Trophoblast cell (in vitro differentiated cells and primary cell): ENCODE data around the gene ASPN.

Experiments used
- DNase-seq, 2 donors: peaks; one replicate each; pipeline ENCODE4 v3.0.0-alpha.2; 2016
- H2AFZ ChIP-seq: 2 replicates; pipeline ENCODE4 v1.6.1; 2013; ENCODE audit warnings: low read length, moderate library complexity, mild to moderate bottlenecking; ENCODE audit not compliant: insufficient read depth, poor library complexity
- H2AK5ac ChIP-seq: 2 replicates; pipeline ENCODE4 v1.6.1; 2013; ENCODE audit warnings: mild to moderate bottlenecking, low read length
- H2BK120ac ChIP-seq: 2 replicates; pipeline ENCODE4 v1.6.1; 2013; ENCODE audit warnings: low read length, mild to moderate bottlenecking, moderate library complexity; ENCODE audit not compliant: insufficient read depth, poor library complexity
- H2BK12ac ChIP-seq: 2 replicates; pipeline ENCODE4 v1.6.1; 2013; ENCODE audit warnings: mild to moderate bottlenecking, low read length, moderate library complexity
- H2BK5ac ChIP-seq: 2 replicates; pipeline ENCODE4 v1.6.1; 2013; ENCODE audit warnings: low read length, low read depth, moderate library complexity, mild to moderate bottlenecking; ENCODE audit not compliant: poor library complexity
- H3K14ac ChIP-seq: 2 replicates; pipeline ENCODE4 v1.6.1; 2013; ENCODE audit warnings: mild to moderate bottlenecking, low read length
- H3K18ac ChIP-seq: 2 replicates; pipeline ENCODE4 v1.6.1; 2013; ENCODE audit warnings: mild to moderate bottlenecking, low read length
- H3K23ac ChIP-seq: 2 replicates; pipeline ENCODE4 v1.6.1; 2013; ENCODE audit warnings: low read length
- H3K27ac ChIP-seq: 2 replicates; pipeline ENCODE4 v1.5.1; 2013; ENCODE audit warnings: low read depth, mild to moderate bottlenecking, inconsistent platforms, low read length, moderate library complexity
- H3K27me3 ChIP-seq: 2 replicates; pipeline ENCODE4 v1.6.1; 2013; ENCODE audit warnings: inconsistent platforms, mild to moderate bottlenecking, low read length, moderate library complexity; ENCODE audit not compliant: insufficient read depth
- H3K36me3 ChIP-seq, 2 experiments: 1 replicate in 1 of 2; 2 replicates in 1 of 2; pipeline ENCODE4 v1.6.1; 2013; ENCODE audit warnings: low read length in 2 of 2, mild to moderate bottlenecking in 2 of 2, moderate library complexity in 1 of 2; ENCODE audit not compliant: insufficient read depth in 2 of 2, control insufficient read depth in 1 of 2
- H3K4ac ChIP-seq: 2 replicates; pipeline ENCODE4 v1.6.1; 2013; ENCODE audit warnings: low read depth, mild to moderate bottlenecking, low read length, moderate library complexity
- H3K4me1 ChIP-seq, 2 experiments: 1 replicate in 1 of 2; 2 replicates in 1 of 2; pipeline ENCODE4 v1.6.1; 2013; ENCODE audit warnings: low read length in 2 of 2, mild to moderate bottlenecking in 2 of 2, moderate library complexity in 1 of 2; ENCODE audit not compliant: insufficient read depth in 2 of 2, control insufficient read depth in 1 of 2
- H3K4me2 ChIP-seq: 2 replicates; pipeline ENCODE4 v1.6.1; 2013; ENCODE audit warnings: inconsistent platforms, mild to moderate bottlenecking, low read length, moderate library complexity
- H3K4me3 ChIP-seq: 2 replicates; pipeline ENCODE4 v1.5.1; 2013; ENCODE audit warnings: mild to moderate bottlenecking, low read depth, low read length, inconsistent platforms
- H3K79me1 ChIP-seq: one replicate; pipeline ENCODE4 v1.6.1; 2013; ENCODE audit warnings: low read length
- H3K79me2 ChIP-seq: 2 replicates; pipeline ENCODE4 v1.6.1; 2013; ENCODE audit warnings: low read length, mild to moderate bottlenecking; ENCODE audit not compliant: control insufficient read depth, insufficient read depth, poor library complexity
- H3K9ac ChIP-seq: 2 replicates; pipeline ENCODE4 v1.6.1; 2013; ENCODE audit warnings: mild to moderate bottlenecking, low read length
- H3K9me3 ChIP-seq: 2 replicates; pipeline ENCODE4 v1.6.1; 2013; ENCODE audit warnings: low read depth, mild to moderate bottlenecking, control low read depth, inconsistent platforms, low read length; ENCODE audit not compliant: insufficient read depth
- H4K12ac ChIP-seq: 2 replicates; pipeline ENCODE4 v1.6.1; 2013; ENCODE audit warnings: low read depth, mild to moderate bottlenecking, low read length, moderate library complexity
- H4K8ac ChIP-seq: 2 replicates; pipeline ENCODE4 v1.6.1; 2013; ENCODE audit warnings: low read depth, mild to moderate bottlenecking, low read length, moderate library complexity
- H4K91ac ChIP-seq: one replicate; pipeline ENCODE4 v1.6.1; 2013; ENCODE audit warnings: low read depth, mild to moderate bottlenecking, low read length, moderate library complexity
- WGBS: extraction: QIAGEN DNeasy Blood & Tissue Kit; methylation state at CpG from one replicate; pipeline ENCODE4 v1.1.7; 2013; ENCODE audit warnings: missing lambda C conversion rate; ENCODE audit not compliant: insufficient read length, insufficient coverage; ENCODE audit errors: extremely low coverage; 5-methylcytosine and 5-hydroxymethylcytosine counted together

Gene ASPN

DNA sequence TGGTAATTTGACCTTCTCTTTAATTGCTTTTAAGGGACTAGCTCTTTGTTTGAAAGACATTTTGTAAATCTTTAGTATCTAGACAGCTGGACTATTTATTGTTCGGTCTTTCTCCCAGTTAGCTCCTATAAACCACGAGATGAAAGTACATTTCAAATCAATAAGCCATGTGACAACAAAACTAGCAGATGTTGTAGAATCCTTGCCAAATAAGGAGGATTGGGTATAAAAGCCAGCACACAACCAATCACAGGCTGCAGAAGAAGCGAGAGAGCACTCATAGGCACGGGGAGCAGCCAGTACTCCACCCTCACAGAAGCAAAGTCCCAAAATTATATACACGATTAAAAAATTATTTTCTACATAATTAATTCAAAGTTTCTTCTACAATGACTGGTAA is 50.0 kb downstream of the ASPN start:
- Histone ChIP-seq H3K79me2 (no peaks in the 10 kb centered on the region), H2BK12ac (no peak overlapping the region), H3K27ac (no peak overlapping the region), H3K9me3 (no peaks in the 10 kb centered on the region), H2BK120ac (no peak overlapping the region), H4K8ac (no peak overlapping the region), H2AFZ (no peak overlapping the region), H3K18ac (no peak overlapping the region), H4K12ac (no peak overlapping the region), H3K36me3 (no peaks in the 10 kb centered on the region), H3K4ac (no peak overlapping the region), H3K79me1 (no peaks in the 10 kb centered on the region), H3K9ac (no peak overlapping the region), H3K4me2 (no peak overlapping the region), H2AK5ac (no peak overlapping the region), H3K14ac (no peak overlapping the region), H3K4me3 (no peak overlapping the region), H4K91ac (no peak overlapping the region), H3K4me1 (no peaks in the 10 kb centered on the region), H3K27me3 (no peaks in the 10 kb centered on the region), H3K23ac (no peak overlapping the region), H2BK5ac (no peak overlapping the region)
- WGBS, result 100% methylated on average over 1 of the region's 5 CpGs
- DNase-seq, result no peak

DNA sequence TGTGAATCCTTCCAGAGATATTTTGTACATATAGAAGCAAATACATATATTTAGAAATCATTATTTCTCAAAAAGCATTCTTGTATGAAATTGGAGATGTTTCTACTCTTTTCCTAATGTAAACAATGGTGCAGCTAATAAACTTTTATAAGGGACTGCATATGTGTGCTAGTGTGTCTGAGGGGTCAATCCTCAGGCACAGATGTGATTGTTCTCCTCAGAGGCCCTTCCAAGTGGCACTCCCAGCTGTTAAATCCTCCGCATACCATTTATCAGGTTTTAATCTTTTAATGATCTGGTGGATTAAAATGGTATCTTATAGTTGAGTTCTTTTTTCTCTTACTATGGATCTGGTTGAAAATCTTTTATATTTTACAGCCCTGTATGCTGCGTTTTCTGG is 52.5 kb downstream of the ASPN start:
- H3K4me2 ChIP-seq, result no peak overlapping the region
- no peak overlapping the region for H4K8ac ChIP-seq
- no peak overlapping the region for H2AFZ ChIP-seq
- no peak overlapping the region for H3K27ac ChIP-seq
- no peaks in the 10 kb centered on the region for H3K79me1 ChIP-seq
- WGBS, result no CpG with 5 or more reads among the region's 2 CpGs
- H2BK5ac ChIP-seq, result no peak overlapping the region
- H3K36me3 ChIP-seq, result no peaks in the 10 kb centered on the region
- no peak overlapping the region for H3K4me3 ChIP-seq
- no peaks in the 10 kb centered on the region for H3K27me3 ChIP-seq
- H4K91ac ChIP-seq, result no peak overlapping the region
- no peak overlapping the region for H2BK12ac ChIP-seq
- DNase-seq, result no peak
- H2AK5ac ChIP-seq, result no peak overlapping the region
- no peak overlapping the region for H3K23ac ChIP-seq
- H3K9ac ChIP-seq, result no peak overlapping the region
- no peaks in the 10 kb centered on the region for H3K9me3 ChIP-seq
- no peaks in the 10 kb centered on the region for H3K4me1 ChIP-seq
- H3K4ac ChIP-seq, result no peak overlapping the region
- no peak overlapping the region for H3K14ac ChIP-seq
- no peaks in the 10 kb centered on the region for H3K79me2 ChIP-seq
- H3K18ac ChIP-seq, result no peak overlapping the region
- H4K12ac ChIP-seq, result no peak overlapping the region
- no peak overlapping the region for H2BK120ac ChIP-seq

DNA sequence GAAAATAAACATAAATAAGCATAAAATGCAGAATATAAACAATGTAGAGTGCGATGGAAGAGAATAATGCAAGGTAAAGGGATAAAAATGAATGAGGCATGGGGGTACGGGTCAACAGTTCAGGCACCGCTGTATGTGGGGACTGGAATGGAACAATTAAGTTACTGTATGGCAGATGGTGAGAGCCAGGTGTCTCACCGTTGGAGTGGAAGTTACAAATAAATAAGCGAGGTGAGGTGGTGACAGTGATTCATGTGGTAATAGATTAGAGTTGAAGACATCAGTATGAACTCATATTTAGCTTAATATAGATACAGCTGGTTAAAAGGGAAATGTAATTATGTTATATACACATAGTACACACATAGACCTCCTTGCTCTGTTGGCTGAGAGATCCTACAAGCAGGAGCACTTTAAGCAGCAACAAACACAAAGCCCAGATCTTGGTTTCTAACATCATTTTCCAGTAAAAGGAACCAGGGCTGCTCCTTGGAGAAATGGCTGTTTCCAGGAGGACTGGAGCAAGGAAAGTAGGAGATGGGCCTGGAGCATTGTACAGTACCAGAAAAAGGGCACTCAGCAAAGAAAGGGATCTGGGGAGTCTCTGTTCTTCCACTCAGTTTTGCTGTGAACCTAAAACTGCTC is 55.7 kb downstream of the ASPN start:
- no CpG with 5 or more reads among the region's 5 CpGs for WGBS
- no peak overlapping the region for H2BK12ac ChIP-seq
- H3K79me1 ChIP-seq, result no peaks in the 10 kb centered on the region
- no peak overlapping the region for H2BK5ac ChIP-seq
- no peaks in the 10 kb centered on the region for H3K4me1 ChIP-seq
- H3K4me2 ChIP-seq, result no peak overlapping the region
- no peak overlapping the region for H2AFZ ChIP-seq
- H3K18ac ChIP-seq, result no peak overlapping the region
- H2BK120ac ChIP-seq, result no peak overlapping the region
- no peak overlapping the region for H3K4me3 ChIP-seq
- H3K36me3 ChIP-seq, result no peaks in the 10 kb centered on the region
- H3K14ac ChIP-seq, result no peak overlapping the region
- no peak overlapping the region for H4K8ac ChIP-seq
- H3K27ac ChIP-seq, result no peak overlapping the region
- H4K91ac ChIP-seq, result no peak overlapping the region
- H3K27me3 ChIP-seq, result no peaks in the 10 kb centered on the region
- no peak overlapping the region for H3K4ac ChIP-seq
- DNase-seq, result no peak
- H3K23ac ChIP-seq, result no peak overlapping the region
- no peaks in the 10 kb centered on the region for H3K9me3 ChIP-seq
- no peak overlapping the region for H3K9ac ChIP-seq
- H4K12ac ChIP-seq, result no peak overlapping the region
- no peak overlapping the region for H2AK5ac ChIP-seq
- H3K79me2 ChIP-seq, result no peaks in the 10 kb centered on the region

DNA sequence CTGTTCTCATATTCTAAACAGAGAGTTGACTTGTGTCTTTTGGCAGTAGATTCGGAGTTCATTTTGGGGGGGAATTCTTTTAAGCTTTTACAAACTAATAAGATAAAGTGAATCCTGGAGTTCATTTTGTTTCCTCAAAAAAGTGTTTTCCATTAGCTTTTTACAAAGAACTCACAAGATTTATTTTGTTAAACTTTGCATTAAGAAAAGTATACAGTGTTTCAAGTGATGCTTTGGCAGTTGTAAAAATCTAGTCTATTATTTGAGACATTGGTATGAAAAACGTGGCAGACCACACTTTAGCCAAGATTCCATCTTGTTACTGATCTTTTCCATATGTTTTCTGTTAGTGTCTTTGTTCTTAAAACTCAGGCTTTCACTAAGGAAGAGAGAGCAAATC is 56.8 kb downstream of the ASPN start:
- H3K27me3 ChIP-seq, result no peaks in the 10 kb centered on the region
- no peak overlapping the region for H3K23ac ChIP-seq
- no peak overlapping the region for H2AK5ac ChIP-seq
- H3K4me3 ChIP-seq, result no peak overlapping the region
- no peak overlapping the region for H3K4ac ChIP-seq
- H2BK5ac ChIP-seq, result no peak overlapping the region
- no peaks in the 10 kb centered on the region for H3K79me1 ChIP-seq
- no peak overlapping the region for H4K12ac ChIP-seq
- no CpG with 5 or more reads among the region's 2 CpGs for WGBS
- no peaks in the 10 kb centered on the region for H3K36me3 ChIP-seq
- no peak overlapping the region for H3K18ac ChIP-seq
- no peak overlapping the region for H2AFZ ChIP-seq
- no peak overlapping the region for H2BK12ac ChIP-seq
- no peak overlapping the region for H3K9ac ChIP-seq
- H3K79me2 ChIP-seq, result no peaks in the 10 kb centered on the region
- H3K9me3 ChIP-seq, result no peaks in the 10 kb centered on the region
- H4K91ac ChIP-seq, result no peak overlapping the region
- no peak overlapping the region for H3K14ac ChIP-seq
- no peak overlapping the region for H3K4me2 ChIP-seq
- no peaks in the 10 kb centered on the region for H3K4me1 ChIP-seq
- H3K27ac ChIP-seq, result no peak overlapping the region
- H2BK120ac ChIP-seq, result no peak overlapping the region
- no peak for DNase-seq
- H4K8ac ChIP-seq, result no peak overlapping the region
